HepG2 (cell line): ENCODE measurements around the gene VAV2. TPM values are rescaled to one million over a fixed set of nuclear protein-coding genes. Genes with fewer than 3 reads are reported as not detected.
A peak's percentile ranks its signal among the peaks of the same experiment; 100 is the strongest.

Experiments used
- ATAC-seq: fragments of 200-7000 bp; cut with Tn5 transposase; 3 replicates; pipeline ENCODE4 v1.9.1; 2020; ENCODE audit warnings: mild to moderate bottlenecking, moderate library complexity
- BruUV-seq: library from RNA; stranded (reverse); fragments of 400-500 nt; replicated peaks from 2 replicates; lab custom pipeline; 2021; lab: Mats Ljungman, UMichigan
- CTCF ChIA-PET: fragments of 300-600 bp; formaldehyde crosslinking; extraction: SDS; loops from one replicate; lab custom pipeline; 2021; ENCODE audit warnings: low total read pairs, inconsistent platforms, low intra/inter-chr PET ratio; lab: Yijun Ruan, JAX
- POLR2A ChIA-PET: fragments of 350-600 bp; sonication (Branson Sonifier 250); formaldehyde crosslinking; loops from one replicate; lab custom pipeline; 2020; ENCODE audit warnings: antibody characterized with exemption, inconsistent platforms; lab: Yijun Ruan, JAX
- DNase-seq: peaks from one replicate; pipeline ENCODE4 v3.0.0-alpha.2; 2015; ENCODE audit warnings: low spot score
- FAIRE-seq: peaks from 3 replicates; lab custom pipeline; 2011; peaks lifted over from hg19 to GRCh38; lab: Jason Lieb, UNC
- H2AFZ ChIP-seq: one replicate; pipeline ENCODE4 v1.6.1; 2011; ENCODE audit warnings: low read length, inconsistent platforms
- H3K27ac ChIP-seq: fragments of 300-600 bp; 3 replicates; pipeline ENCODE4 v1.8.0; 2011; ENCODE audit warnings: mixed run types, mild to moderate bottlenecking, mixed read lengths, low read length, inconsistent platforms; ENCODE audit not compliant: insufficient read depth; ENCODE audit errors: extremely low read length
- H3K27me3 ChIP-seq, 2 experiments: fragments of 200-600 bp in 1 of 2; 2 replicates in 1 of 2; 3 replicates in 1 of 2; pipeline versions ENCODE4 v1.6.0 to v1.8.0; 2011; ENCODE audit warnings: low read length in 2 of 2, mild to moderate bottlenecking in 2 of 2, moderate library complexity in 2 of 2, inconsistent platforms in 1 of 2; ENCODE audit not compliant: insufficient read depth in 2 of 2, control insufficient read depth in 1 of 2
- H3K36me3 ChIP-seq, 2 experiments: fragments of 200-600 bp in 1 of 2; replicated peaks in 1 of 2; 2 replicates in 1 of 2; 3 replicates in 1 of 2; pipeline versions ENCODE4 v1.5.1 to v1.8.0; 2011; ENCODE audit warnings: low read length in 2 of 2, inconsistent platforms in 1 of 2; ENCODE audit not compliant: insufficient read depth in 2 of 2, control insufficient read depth in 1 of 2
- H3K4me1 ChIP-seq: 2 replicates; pipeline ENCODE4 v1.5.1; 2012; ENCODE audit warnings: low read length, inconsistent platforms; ENCODE audit not compliant: insufficient read depth
- H3K4me2 ChIP-seq: 2 replicates; pipeline ENCODE4 v1.6.0; 2011; ENCODE audit warnings: low read depth, low read length, inconsistent platforms
- H3K4me3 ChIP-seq, 3 experiments: fragments of 200-600 bp in 1 of 3; sonication (generic), shearing (Covaris generic) in 1 of 3; replicated peaks in 1 of 3; 2 replicates each; pipeline ENCODE4 v1.5.1; 2011 to 2016; ENCODE audit warnings: low read length in 3 of 3, inconsistent platforms in 2 of 3, low read depth in 2 of 3, mild to moderate bottlenecking in 2 of 3, control low read depth in 1 of 3, mixed read lengths in 1 of 3; ENCODE audit not compliant: insufficient read depth in 1 of 3
- H3K79me2 ChIP-seq: one replicate; pipeline ENCODE4 v1.6.1; 2011; ENCODE audit warnings: low read length, inconsistent platforms; ENCODE audit not compliant: insufficient read depth
- H3K9ac ChIP-seq: 2 replicates; pipeline ENCODE4 v1.6.0; 2011; ENCODE audit warnings: mild to moderate bottlenecking, low read depth, low read length, inconsistent platforms; ENCODE audit not compliant: insufficient read depth
- H3K9me3 ChIP-seq: 2 replicates; pipeline ENCODE4 v1.5.1; 2012; ENCODE audit warnings: mild to moderate bottlenecking, low read length
- H4K20me1 ChIP-seq: 2 replicates; pipeline ENCODE4 v1.6.0; 2011; ENCODE audit warnings: inconsistent platforms, mild to moderate bottlenecking, low read length, moderate library complexity; ENCODE audit not compliant: insufficient read depth
- ARNTL ChIP-seq: sonication (generic); formaldehyde crosslinking; IDR thresholded peaks from 2 replicates; pipeline ENCODE4 v1.4.0; 2020; ENCODE audit warnings: mild to moderate bottlenecking, missing genetic modification reagents
- BCL3 ChIP-seq: sonication (generic); formaldehyde crosslinking; IDR thresholded peaks from 2 replicates; pipeline ENCODE4 v1.5.1; 2020; ENCODE audit warnings: mild to moderate bottlenecking, missing genetic modification reagents, moderate library complexity
- HBP1 ChIP-seq: IDR thresholded peaks from 2 replicates; pipeline ENCODE4 v1.6.1; 2016; ENCODE audit warnings: low read depth, control low read depth
- HIC2 ChIP-seq: sonication (generic); formaldehyde crosslinking; IDR thresholded peaks from 2 replicates; pipeline ENCODE4 v1.9.0; 2022; ENCODE audit warnings: low read depth, missing genetic modification reagents
- MED8 ChIP-seq: sonication (generic); formaldehyde crosslinking; IDR thresholded peaks from 2 replicates; pipeline ENCODE4 v1.8.1; 2023; ENCODE audit warnings: mild to moderate bottlenecking, missing genetic modification reagents; ENCODE audit not compliant: insufficient replicate concordance
- MTA1 ChIP-seq: sonication (generic); formaldehyde crosslinking; IDR thresholded peaks from 2 replicates; pipeline ENCODE4 v1.4.0; 2020; ENCODE audit warnings: missing genetic modification reagents, mild to moderate bottlenecking, borderline replicate concordance
- NFE2L1 ChIP-seq: sonication (generic); formaldehyde crosslinking; IDR thresholded peaks from 2 replicates; pipeline ENCODE4 v1.4.0; 2020; ENCODE audit warnings: missing genetic modification reagents, mild to moderate bottlenecking, borderline replicate concordance
- POLR2AphosphoS2 ChIP-seq: IDR thresholded peaks from 2 replicates; pipeline ENCODE4 v1.6.1; 2011; ENCODE audit warnings: low read depth, low read length, improper control_type of control experiment
- SALL2 ChIP-seq: sonication (generic); formaldehyde crosslinking; IDR thresholded peaks from 2 replicates; pipeline ENCODE4 v1.8.1; 2023; ENCODE audit warnings: mild to moderate bottlenecking, missing genetic modification reagents, inconsistent platforms
- SRF ChIP-seq: IDR thresholded peaks from 2 replicates; pipeline ENCODE4 v1.6.1; 2011; ENCODE audit warnings: mild to moderate bottlenecking, low read depth, low read length, moderate library complexity
- SRSF1 ChIP-seq: fragments of 200-400 bp; formaldehyde crosslinking; optimal IDR thresholded peaks from 2 replicates; pipeline ENCODE3; 2017; ENCODE audit warnings: mild to moderate bottlenecking, low read depth, low read length, moderate library complexity
- TCF7L2 ChIP-seq: IDR thresholded peaks from 2 replicates; pipeline ENCODE4 v1.6.1; 2011; ENCODE audit warnings: mild to moderate bottlenecking, low read depth, low read length, moderate library complexity
- ZFYVE20 ChIP-seq: sonication (generic); formaldehyde crosslinking; IDR thresholded peaks from 2 replicates; pipeline ENCODE4 v1.8.0; 2023; ENCODE audit warnings: low read depth, mild to moderate bottlenecking, moderate library complexity, missing genetic modification reagents, borderline replicate concordance
- ZNF235 ChIP-seq: sonication (generic); formaldehyde crosslinking; IDR thresholded peaks from 2 replicates; pipeline ENCODE4 v1.8.1; 2023; ENCODE audit warnings: mild to moderate bottlenecking, missing genetic modification reagents, borderline replicate concordance
- ZSCAN5A ChIP-seq: sonication (generic); formaldehyde crosslinking; IDR thresholded peaks from 2 replicates; pipeline ENCODE4 v1.8.0; 2022; ENCODE audit warnings: mild to moderate bottlenecking, missing genetic modification reagents, borderline replicate concordance
- WGBS: methylation state at CpG from one replicate; pipeline ENCODE4 v1.1.6; 2017; ENCODE audit warnings: low lambda C conversion rate; 5-methylcytosine and 5-hydroxymethylcytosine counted together
- in situ Hi-C: cut with HindIII; loops from 2 replicates; pipeline ENCODE4 v1.10.0; 2017; ENCODE audit warnings: low pct_unique_long_range_greater_than_20kb; ENCODE audit not compliant: extremely low pct_ligation_motif_present
- intact Hi-C: fragments of 100-400 bp; cut with micrococcal nuclease; formaldehyde crosslinking; loops from one replicate; pipeline ENCODE4 v1.10.0; 2022; ENCODE audit not compliant: unreplicated experiment
- polyA plus RNA-seq, 8 experiments: library from polyadenylated mRNA; depleted of rRNA in 3 of 8; stranded (reverse) in 7 of 8; unstranded in 1 of 8; fragments of >200 nt; fragmentation: Illumina TruSeq in 4 of 8; extraction: Trizol in 4 of 8; gene quantifications; 2 replicates each; pipeline versions ENCODE4 v1.2.1 to v1.2.3, GENCODE V29; 2011 to 2016; ENCODE audit warnings: low read depth in 4 of 8, missing spikeins in 1 of 8, mixed read lengths in 1 of 8; ENCODE audit not compliant: insufficient read depth in 1 of 8
- total RNA-seq, 5 experiments: library from RNA; depleted of rRNA; stranded (reverse); fragments of >200 nt; fragmentation: Illumina TruSeq; extraction: Trizol; gene quantifications; 2 replicates each; pipeline ENCODE4 v1.2.3, GENCODE V29; 2016; ENCODE audit warnings: low read depth in 1 of 5

VAV2 gene
- total and polyA plus RNA-seq, 2 of the 13 experiments (the other 11 are each of a cell fraction or from before 2014, with no cell fraction given), result 22.5 to 22.9 TPM

- peaks cover 10 to 30% of the 10 kb centered on the region in 2 experiments; a peak in 3 of 5 replicates for H3K36me3 ChIP-seq
- H3K9ac ChIP-seq, result no peak overlapping the region
- ChIA-PET POLR2A (no interaction called here), CTCF (no interaction called here)
- H2AFZ ChIP-seq, result no peak overlapping the region
- H3K9me3 ChIP-seq, result no peaks in the 10 kb centered on the region
- H3K79me2 ChIP-seq, result no peaks in the 10 kb centered on the region
- 94% methylated on average over 14 of the region's 21 CpGs for WGBS
- no peak for ATAC-seq
- H3K27me3 ChIP-seq, result no peaks in the 10 kb centered on the region
- no peak for FAIRE-seq
- no TSS peak for BruUV-seq
- DNase-seq, result no peak
- H3K4me1 ChIP-seq, result peaks cover 29% of the 10 kb centered on the region
- no peak overlapping the region for H3K27ac ChIP-seq
- H3K4me3 ChIP-seq, result 0 out of 6 replicates have a peak overlapping the region, but pooled peaks of 1 of the 3 experiments have one; percentile 17
- H4K20me1 ChIP-seq, result no peaks in the 10 kb centered on the region
- in situ Hi-C loops (no loop called here), intact Hi-C loops (loop anchor here (5.0 kb wide), 1 partner anchor 38 kb away; the partner anchor contains the start of gene BRD3)
- H3K4me2 ChIP-seq, result no peak overlapping the region
- TF ChIP-seq ZFYVE20, result no peak
- TF ChIP-seq MTA1 (CRISPR knock-in tag), result no peak
- no peak for TF ChIP-seq ARNTL
- no peak for TF ChIP-seq HIC2 (CRISPR knock-in tag)
- no peak for TF ChIP-seq SRSF1
- no peak for TF ChIP-seq SRF
- no peak for TF ChIP-seq BCL3 (CRISPR knock-in tag)
- 0 out of 2 replicates have a peak, but pooled peaks have one; percentile 19 for TF ChIP-seq NFE2L1 (CRISPR knock-in tag)
- TF ChIP-seq POLR2AphosphoS2, result no peak
- no peak for TF ChIP-seq ZNF235 (CRISPR knock-in tag)
- no peak for TF ChIP-seq HBP1 (CRISPR knock-in tag)
- no peak for TF ChIP-seq SALL2 (CRISPR knock-in tag)
- TF ChIP-seq ZSCAN5A, result no peak
- TF ChIP-seq MED8, result no peak
- TF ChIP-seq TCF7L2, result no peak
These were observed 37.4 kb upstream of the VAV2 start for GRCh38 chr9:134029248-134030226.
